GM18909 (cell line): ENCODE data around the gene ATP12A.

Experiments
- ATAC-seq: cut with Tn5 transposase; IDR thresholded peaks from one replicate; pipeline ENCODE4 v1.9.1; 2021; ENCODE audit warnings: mild to moderate bottlenecking; ENCODE audit not compliant: unreplicated experiment, poor library complexity

ATP12A gene

DNA sequence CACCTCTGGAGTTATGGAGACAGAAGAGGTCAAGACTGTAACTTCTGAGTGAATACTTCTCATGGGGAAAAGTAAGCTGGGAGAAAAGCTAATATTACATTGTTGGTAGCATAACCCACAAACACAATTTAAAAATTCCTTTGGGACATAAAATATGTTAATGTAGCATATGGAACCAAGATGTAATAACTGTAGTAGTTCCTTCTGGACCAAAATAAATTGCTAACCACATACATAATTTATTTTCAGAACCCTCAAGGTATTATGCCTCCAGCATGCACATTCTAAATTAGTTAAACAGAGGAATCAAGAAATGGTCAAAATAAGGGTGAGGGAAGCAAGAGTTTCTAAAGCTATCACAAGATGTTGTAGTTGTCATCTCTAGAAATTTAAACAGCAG, 79.0 kb downstream of the ATP12A start:
- ATAC-seq = no peak
